Fibroblast of the aortic adventitia (primary cell): Measurements from ENCODE around the gene F5. TPM values are rescaled to one million over a fixed set of nuclear protein-coding genes. Genes with fewer than 3 reads are reported as not detected.

Source experiments
- DNase-seq: peaks from one replicate; pipeline ENCODE4 v3.0.0-alpha.2; 2010; ENCODE audit warnings: low read depth
- H3K4me3 ChIP-seq: 2 replicates; pipeline ENCODE4 v1.5.1; 2011; ENCODE audit warnings: low read depth, mild to moderate bottlenecking, control low read depth, low read length, moderate library complexity
- small RNA-seq: library from RNA; depleted of rRNA; stranded (forward); fragments of <200 nt; gene quantifications from one replicate; pipeline ENCODE3, GENCODE V24; 2012
- total RNA-seq: library from RNA; depleted of rRNA; stranded (reverse); fragments of >200 nt; gene quantifications from 2 replicates; pipeline ENCODE4 v1.2.3, GENCODE V29; 2012; ENCODE audit warnings: low replicate concordance
- TF ChIP-seq, protein P1 (sequence below): IDR thresholded peaks from 2 replicates; pipeline ENCODE4 v1.5.1; 2011; ENCODE audit warnings: mild to moderate bottlenecking, low read length, control low read depth, inconsistent platforms; ENCODE audit not compliant: insufficient read depth

F5 gene
- total RNA-seq, 1 donor = not detected

DNA sequence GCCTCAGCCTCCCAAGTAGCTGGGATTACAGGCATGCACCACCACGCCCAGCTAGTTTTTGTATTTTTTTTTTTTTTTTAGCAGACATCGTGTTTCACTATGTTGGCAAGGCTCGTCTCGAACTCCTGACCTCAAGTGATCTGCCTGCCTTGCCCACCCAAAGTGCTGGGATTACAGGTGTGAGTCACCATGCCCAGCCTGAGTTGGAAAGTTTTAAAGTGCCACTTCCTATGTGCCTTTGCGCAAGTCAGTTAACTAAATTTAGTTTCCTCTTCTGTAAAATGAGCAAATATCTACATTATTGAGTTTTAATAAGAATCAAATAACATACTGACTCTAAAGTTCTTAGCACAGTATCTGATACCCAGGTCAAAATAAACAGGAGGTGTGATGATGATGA lies 112.9 kb downstream of the F5 start:
- TF ChIP-seq, protein P1, sequence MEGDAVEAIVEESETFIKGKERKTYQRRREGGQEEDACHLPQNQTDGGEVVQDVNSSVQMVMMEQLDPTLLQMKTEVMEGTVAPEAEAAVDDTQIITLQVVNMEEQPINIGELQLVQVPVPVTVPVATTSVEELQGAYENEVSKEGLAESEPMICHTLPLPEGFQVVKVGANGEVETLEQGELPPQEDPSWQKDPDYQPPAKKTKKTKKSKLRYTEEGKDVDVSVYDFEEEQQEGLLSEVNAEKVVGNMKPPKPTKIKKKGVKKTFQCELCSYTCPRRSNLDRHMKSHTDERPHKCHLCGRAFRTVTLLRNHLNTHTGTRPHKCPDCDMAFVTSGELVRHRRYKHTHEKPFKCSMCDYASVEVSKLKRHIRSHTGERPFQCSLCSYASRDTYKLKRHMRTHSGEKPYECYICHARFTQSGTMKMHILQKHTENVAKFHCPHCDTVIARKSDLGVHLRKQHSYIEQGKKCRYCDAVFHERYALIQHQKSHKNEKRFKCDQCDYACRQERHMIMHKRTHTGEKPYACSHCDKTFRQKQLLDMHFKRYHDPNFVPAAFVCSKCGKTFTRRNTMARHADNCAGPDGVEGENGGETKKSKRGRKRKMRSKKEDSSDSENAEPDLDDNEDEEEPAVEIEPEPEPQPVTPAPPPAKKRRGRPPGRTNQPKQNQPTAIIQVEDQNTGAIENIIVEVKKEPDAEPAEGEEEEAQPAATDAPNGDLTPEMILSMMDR = no peak
- no peak for DNase-seq

DNA sequence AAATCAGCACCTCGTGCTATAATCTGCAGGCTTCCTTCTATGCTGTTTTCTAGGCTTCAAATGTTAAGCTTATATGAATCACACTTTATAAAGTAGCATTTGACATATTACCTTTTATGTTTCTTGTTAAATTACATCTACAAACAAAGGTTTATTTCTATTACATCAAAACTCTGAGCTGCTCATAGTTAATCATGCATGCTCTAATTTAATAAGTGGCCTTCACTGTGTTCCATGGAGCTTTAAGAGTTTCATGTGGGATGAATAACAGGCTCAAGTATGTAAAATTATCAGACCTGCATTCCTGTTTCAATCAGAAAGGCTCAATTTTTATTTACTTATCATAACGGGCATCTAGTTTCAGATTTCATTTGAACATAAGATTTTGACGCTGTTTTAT lies 113.5 kb downstream of the F5 start:
- no peak overlapping the region for H3K4me3 ChIP-seq
- no peak for DNase-seq
- TF ChIP-seq, protein P1 = no peak

More for the DNA sequence above, 112.9 kb downstream of the F5 start:
- H3K4me3 ChIP-seq = no peak overlapping the region

DNA sequence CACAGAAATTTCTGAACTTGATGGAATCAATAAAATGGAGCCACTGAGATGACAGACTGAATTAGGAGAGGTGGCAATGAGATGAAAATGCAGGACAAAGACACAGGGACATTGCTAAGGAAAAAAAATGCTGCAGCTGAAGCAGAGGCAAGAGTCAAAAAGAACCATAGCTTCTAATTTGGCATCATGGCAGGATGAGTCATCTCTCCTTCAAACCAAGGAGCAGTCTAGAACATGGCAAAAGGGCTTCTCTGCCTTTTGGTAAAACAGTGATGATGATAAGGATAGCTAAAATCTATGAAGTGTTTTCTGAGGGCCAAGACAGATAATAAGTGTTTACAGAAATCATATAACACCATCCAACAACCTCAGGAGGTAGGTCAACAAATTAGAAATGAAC lies 117.3 kb downstream of the F5 start:
- TF ChIP-seq, protein P1 = no peak
- peak; percentile 28 for DNase-seq
- H3K4me3 ChIP-seq = no peak overlapping the region

DNA sequence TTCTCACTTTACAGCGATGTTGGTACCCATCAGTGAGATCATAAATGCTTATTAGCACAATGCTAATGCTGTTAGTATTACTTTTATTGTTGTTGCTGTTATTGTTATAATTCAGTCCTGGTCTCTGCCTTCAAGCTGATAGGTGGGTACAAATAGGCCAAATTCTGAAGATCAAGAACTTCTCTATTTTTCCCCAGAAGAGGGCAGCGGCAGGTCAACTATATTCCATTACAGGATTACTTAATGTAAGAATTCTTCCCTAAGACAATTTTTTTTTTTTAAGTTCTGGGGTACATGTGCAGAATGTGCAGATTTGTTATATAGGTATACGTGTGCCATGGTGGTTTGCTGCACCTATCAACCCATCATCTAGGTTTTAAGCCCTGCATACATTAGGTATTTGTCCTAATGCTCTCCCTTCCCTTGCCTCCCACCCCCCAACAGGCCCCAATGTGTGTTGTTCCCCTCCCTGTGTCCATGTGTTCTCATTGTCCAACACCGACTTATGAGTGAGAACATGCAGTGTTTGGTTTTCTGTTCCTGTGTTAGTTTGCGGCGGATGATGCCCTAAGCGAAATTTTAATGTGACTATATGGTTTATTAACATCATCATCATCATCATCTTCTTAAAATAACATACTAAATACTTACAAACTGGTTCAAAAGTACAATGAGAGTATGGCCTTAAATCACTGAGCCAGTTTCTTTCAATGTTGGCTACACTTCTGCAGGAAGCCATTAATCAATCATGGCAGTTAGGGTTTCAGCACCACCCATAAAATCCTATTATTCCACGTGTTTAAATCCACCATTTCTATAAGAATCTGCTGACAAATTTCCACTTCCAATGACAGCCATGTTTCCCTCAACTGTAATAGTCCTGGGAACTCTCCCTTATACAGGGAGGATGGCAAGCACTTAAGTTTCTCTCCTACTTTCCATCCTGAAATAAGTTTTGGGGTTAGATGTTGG lies 119.7 kb downstream of the F5 start:
- H3K4me3 ChIP-seq = no peak overlapping the region
- TF ChIP-seq, protein P1 = peak; percentile 34
- peak; percentile 69 for DNase-seq

DNA sequence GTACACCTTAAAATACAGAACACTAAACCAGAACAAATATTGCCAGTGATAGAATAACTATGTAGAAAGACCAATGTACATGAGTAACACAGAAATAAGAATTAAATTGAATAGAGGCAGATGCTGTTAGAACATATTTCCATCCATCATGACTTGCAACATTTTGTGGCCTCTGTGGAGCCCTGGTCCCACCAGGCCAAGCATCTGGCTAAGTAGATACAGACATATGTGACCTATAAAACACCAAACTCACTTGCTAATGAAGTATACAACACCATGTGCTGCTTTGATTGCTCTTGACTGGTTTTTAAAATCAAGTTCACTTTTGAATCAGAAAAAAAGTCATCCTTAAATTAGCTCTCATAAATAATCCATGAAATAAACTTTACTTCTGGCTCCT lies 121.0 kb downstream of the F5 start:
- H3K4me3 ChIP-seq = no peak overlapping the region
- no peak for DNase-seq
- TF ChIP-seq, protein P1 = no peak

Small RNAs within 50 kb of the gene (small RNA-seq; reads per million reads assigned to genes)
- not detected for gene AL021068.2

Other genes with a start within 250 kb of the F5 start
- gene NME7, start 218.7 kb downstream of the F5 start, total RNA-seq = 36.0 and 61.6 TPM in 2 replicates
- gene BLZF1, start 218.3 kb downstream of the F5 start, total RNA-seq = 44.9 and 56.7 TPM in 2 replicates
- gene CCDC181, start 159.0 kb downstream of the F5 start, total RNA-seq = 1.4 and 3.1 TPM in 2 replicates
- gene SLC19A2, start 100.5 kb downstream of the F5 start, total RNA-seq = 6.0 and 7.7 TPM in 2 replicates
- under 0.01 TPM in 1 of 2 replicates, not detected in the other for gene SELP, start 43.6 kb upstream of the F5 start, total RNA-seq
- gene SELL, start 125.1 kb upstream of the F5 start, total RNA-seq = 0.27 and 2.5 TPM in 2 replicates
- gene SELE, start 147.6 kb upstream of the F5 start, total RNA-seq = not detected in 2 replicates
- gene METTL18, start 208.4 kb upstream of the F5 start, total RNA-seq = 7.8 and 12.7 TPM in 2 replicates